Fibroblast of lung (primary cell): Measurements from ENCODE around the gene HTR7. TPM values are rescaled to one million over a fixed set of nuclear protein-coding genes. Genes with fewer than 3 reads are reported as not detected.

Experiments
- DNase-seq, 2 donors: peaks; one replicate each; pipeline versions ENCODE4 v3.0.0 to v3.0.0-alpha.2; 2010; ENCODE audit warnings: low read depth in 2 of 2
- H2AFZ ChIP-seq: 2 replicates; pipeline ENCODE4 v1.5.1; 2012; ENCODE audit warnings: low read length, control low read depth, inconsistent platforms
- H3K27ac ChIP-seq: 2 replicates; pipeline ENCODE4 v1.5.1; 2011; ENCODE audit warnings: low read length, control low read depth; ENCODE audit not compliant: insufficient read depth
- H3K27me3 ChIP-seq: 2 replicates; pipeline ENCODE4 v1.5.1; 2011; ENCODE audit warnings: mild to moderate bottlenecking, low read length; ENCODE audit not compliant: control insufficient read depth, insufficient read depth
- H3K36me3 ChIP-seq: 2 replicates; pipeline ENCODE4 v1.5.1; 2011; ENCODE audit warnings: low read length; ENCODE audit not compliant: control insufficient read depth, insufficient read depth
- H3K4me1 ChIP-seq: 2 replicates; pipeline ENCODE4 v1.5.1; 2011; ENCODE audit warnings: low read length; ENCODE audit not compliant: control insufficient read depth, insufficient read depth; ENCODE audit errors: extremely low read depth
- H3K4me2 ChIP-seq: 2 replicates; pipeline ENCODE4 v1.5.1; 2011; ENCODE audit warnings: low read length, control low read depth; ENCODE audit not compliant: insufficient read depth; ENCODE audit errors: extremely low read depth
- H3K4me3 ChIP-seq, 4 experiments: fragments of 200-600 bp in 1 of 4; sonication (generic) in 1 of 4; replicated peaks in 1 of 4; 2 replicates each; pipeline ENCODE4 v1.5.1; 2011 to 2016; ENCODE audit warnings: low read length in 4 of 4, low read depth in 3 of 4, mild to moderate bottlenecking in 3 of 4, control low read depth in 2 of 4, inconsistent platforms in 1 of 4, mixed read lengths in 1 of 4; ENCODE audit not compliant: insufficient read depth in 1 of 4; ENCODE audit errors: control extremely low read depth in 1 of 4
- H3K79me2 ChIP-seq: 2 replicates; pipeline ENCODE4 v1.5.1; 2012; ENCODE audit warnings: mild to moderate bottlenecking, low read length, inconsistent platforms; ENCODE audit not compliant: control insufficient read depth, insufficient read depth
- H3K9ac ChIP-seq: 2 replicates; pipeline ENCODE4 v1.5.1; 2011; ENCODE audit warnings: mild to moderate bottlenecking, low read length, control low read depth; ENCODE audit not compliant: insufficient read depth
- H3K9me3 ChIP-seq: 2 replicates; pipeline ENCODE4 v1.5.1; 2012; ENCODE audit warnings: low read depth, low read length; ENCODE audit not compliant: control insufficient read depth, insufficient read depth
- H4K20me1 ChIP-seq: 2 replicates; pipeline ENCODE4 v1.5.1; 2011; ENCODE audit warnings: low read length; ENCODE audit not compliant: control insufficient read depth, insufficient read depth; ENCODE audit errors: extremely low read depth
- CTCF ChIP-seq, 2 donors: IDR thresholded peaks in 1 of 2; conservative IDR thresholded peaks in 1 of 2; 1 replicate in 1 of 2; 2 replicates in 1 of 2; pipeline ENCODE4 v1.5.1; 2011 to 2012; ENCODE audit warnings: low read length in 2 of 2, control low read depth in 1 of 2, inconsistent platforms in 1 of 2, low read depth in 1 of 2, mild to moderate bottlenecking in 1 of 2
- EZH2 ChIP-seq: IDR thresholded peaks from 2 replicates; pipeline ENCODE4 v1.5.1; 2012; ENCODE audit warnings: low read length, control low read depth, mild to moderate bottlenecking; ENCODE audit errors: missing control alignments
- polyA plus RNA-seq, 2 donors: library from polyadenylated mRNA; depleted of rRNA in 1 of 2; stranded (reverse) in 1 of 2; unstranded in 1 of 2; fragments of >200 nt; gene quantifications; 2 replicates each; pipeline ENCODE4 v1.2.1, GENCODE V29; 2011 to 2012; ENCODE audit warnings: missing spikeins in 1 of 2
- total RNA-seq: library from RNA; depleted of rRNA; stranded (reverse); fragments of >200 nt; gene quantifications from 2 replicates; pipeline ENCODE4 v1.2.1, GENCODE V29; 2014

The HTR7 gene
- total and polyA plus RNA-seq, 2 donors (not counting 1 experiment from before 2014, with no cell fraction given) = 0.83 to 1.3 TPM

GRCh38 chr10:90819911-90820310, 37.9 kb downstream of the HTR7 start:
- no peaks in the 10 kb centered on the region for H4K20me1 ChIP-seq
- no peak overlapping the region for H3K27ac ChIP-seq
- H3K9me3 ChIP-seq = no peaks in the 10 kb centered on the region
- H3K27me3 ChIP-seq = no peaks in the 10 kb centered on the region
- H3K4me1 ChIP-seq = no peaks in the 10 kb centered on the region
- H2AFZ ChIP-seq = no peak overlapping the region
- no peak for TF ChIP-seq EZH2
- no peak for TF ChIP-seq CTCF (conservative IDR thresholded peaks at IDR 0.05 in 1 of 2, IDR thresholded peaks at IDR 0.05 in 1 of 2; ENCODE audit: low read depth in 1 of 2, low read length in 2 of 2)
- H3K4me3 ChIP-seq = no peak overlapping the region
- H3K4me2 ChIP-seq = no peak overlapping the region
- no peak overlapping the region for H3K9ac ChIP-seq
- no peaks in the 10 kb centered on the region for H3K36me3 ChIP-seq
- no peaks in the 10 kb centered on the region for H3K79me2 ChIP-seq
- no peak for DNase-seq

DNA sequence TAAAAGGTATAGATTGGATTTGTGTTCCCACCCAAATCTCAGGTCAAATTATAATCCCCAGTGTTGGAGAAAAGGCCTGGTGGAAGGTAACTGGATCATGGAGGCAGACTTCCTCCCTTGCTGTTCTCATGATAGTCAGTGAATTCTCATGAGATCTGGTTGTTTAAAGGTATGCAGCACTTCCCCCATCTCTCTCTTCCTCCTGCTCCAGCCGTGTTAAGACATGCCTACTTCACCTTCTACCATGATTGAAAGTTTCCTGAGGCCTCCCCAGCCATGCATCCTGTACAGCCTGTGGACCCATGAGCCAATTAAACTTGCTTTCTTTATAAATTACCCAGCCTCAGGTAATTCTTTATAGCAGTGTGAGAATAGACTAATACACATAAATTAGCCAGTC, 39.1 kb downstream of the HTR7 start:
- Histone ChIP-seq H2AFZ (no peak overlapping the region), H3K4me3 (no peak overlapping the region), H3K9me3 (no peaks in the 10 kb centered on the region), H3K27ac (no peak overlapping the region), H3K4me1 (no peaks in the 10 kb centered on the region), H3K9ac (no peak overlapping the region), H3K79me2 (no peaks in the 10 kb centered on the region), H4K20me1 (no peaks in the 10 kb centered on the region), H3K27me3 (no peaks in the 10 kb centered on the region), H3K4me2 (no peak overlapping the region), H3K36me3 (no peaks in the 10 kb centered on the region)
- DNase-seq = no peak
- TF ChIP-seq CTCF (conservative IDR thresholded peaks at IDR 0.05 in 1 of 2, IDR thresholded peaks at IDR 0.05 in 1 of 2; ENCODE audit: low read depth in 1 of 2, low read length in 2 of 2) (no peak), EZH2 (no peak)

GRCh38 chr10:90817128-90817889, 40.5 kb downstream of the HTR7 start:
- no peaks in the 10 kb centered on the region for H3K27me3 ChIP-seq

More at GRCh38 chr10:90817128-90817889, 40.5 kb downstream of the HTR7 start:
- no peak for DNase-seq
- TF ChIP-seq EZH2 = no peak
- no peak for TF ChIP-seq CTCF (conservative IDR thresholded peaks at IDR 0.05 in 1 of 2, IDR thresholded peaks at IDR 0.05 in 1 of 2; ENCODE audit: low read depth in 1 of 2, low read length in 2 of 2)
- no peak overlapping the region for H3K27ac ChIP-seq
- no peak overlapping the region for H3K4me3 ChIP-seq
- H4K20me1 ChIP-seq = no peaks in the 10 kb centered on the region
- no peaks in the 10 kb centered on the region for H3K4me1 ChIP-seq
- no peaks in the 10 kb centered on the region for H3K79me2 ChIP-seq
- no peak overlapping the region for H3K9ac ChIP-seq
- H3K9me3 ChIP-seq = no peaks in the 10 kb centered on the region
- no peak overlapping the region for H2AFZ ChIP-seq
- H3K36me3 ChIP-seq = no peaks in the 10 kb centered on the region
- no peak overlapping the region for H3K4me2 ChIP-seq
